ENCODE data around the gene FRYL. TPM values are rescaled to one million over a fixed set of nuclear protein-coding genes. Genes with fewer than 3 reads are reported as not detected.

Gene FRYL
- polyA plus RNA-seq, 1 donor from 2014 or later = 64.0 TPM

- Histone ChIP-seq H3K9me3 (ENCODE audit: low read length) (no peaks in the 10 kb centered on the region), H3K36me3 (ENCODE audit: insufficient read depth, low read length) (peaks cover 1% of the 10 kb centered on the region), H2AFZ (ENCODE audit: low read depth, low read length) (no peak overlapping the region), H3K27me3 (ENCODE audit: insufficient read depth, low read depth, low read length) (no peaks in the 10 kb centered on the region), H3K27ac (ENCODE audit: low read length) (no peak overlapping the region), H3K79me2 (replicated peaks; ENCODE audit: insufficient read depth, low read length) (peaks cover 5% of the 10 kb centered on the region), H3K4me2 (ENCODE audit: low read length) (no peak overlapping the region), H3F3A (ENCODE audit: insufficient read depth, low read length, poor library complexity, severe bottlenecking) (no peaks in the 10 kb centered on the region), H3K4me3 (ENCODE audit: low read length) (no peak overlapping the region), H3K9me2 (ENCODE audit: insufficient read depth, low read length) (no peaks in the 10 kb centered on the region), H3K9ac (ENCODE audit: low read length) (no peak overlapping the region), H4K20me1 (ENCODE audit: insufficient read depth) (no peaks in the 10 kb centered on the region)
- no peak for TF ChIP-seq EP300 (conservative IDR thresholded peaks at IDR 0.05; ENCODE audit: poor library complexity, severe bottlenecking)
- no peak for TF ChIP-seq CTCF (IDR thresholded peaks at IDR 0.05; ENCODE audit: poor library complexity, severe bottlenecking)
- no peak for TF ChIP-seq MXI1 (conservative IDR thresholded peaks at IDR 0.05; ENCODE audit: poor library complexity, severe bottlenecking)
- no peak for TF ChIP-seq POLR2AphosphoS5 (IDR thresholded peaks at IDR 0.05)
- TF ChIP-seq TAF1 (IDR thresholded peaks at IDR 0.05; ENCODE audit: low read depth) = no peak
- no peak for TF ChIP-seq SMC3 (conservative IDR thresholded peaks at IDR 0.05; ENCODE audit: poor library complexity)
- TF ChIP-seq EZH2 (IDR thresholded peaks at IDR 0.05; ENCODE audit: borderline replicate concordance, insufficient read depth, low read length, poor library complexity, severe bottlenecking) = no peak
- TF ChIP-seq REST (IDR thresholded peaks at IDR 0.05; ENCODE audit: borderline replicate concordance) = no peak
Measured at GRCh38 chr4:48645225-48645794, 134.8 kb downstream of the FRYL start.

- Histone ChIP-seq H3K9me3 (ENCODE audit: low read length) (no peaks in the 10 kb centered on the region), H3K9ac (ENCODE audit: low read length) (no peak overlapping the region), H3K79me2 (replicated peaks; ENCODE audit: insufficient read depth, low read length) (peaks cover 10% of the 10 kb centered on the region), H3K27ac (ENCODE audit: low read length) (no peak overlapping the region), H3K36me3 (ENCODE audit: insufficient read depth, low read length) (no peaks in the 10 kb centered on the region), H4K20me1 (ENCODE audit: insufficient read depth) (no peaks in the 10 kb centered on the region), H3K9me2 (ENCODE audit: insufficient read depth, low read length) (no peaks in the 10 kb centered on the region), H3K27me3 (ENCODE audit: insufficient read depth, low read depth, low read length) (no peaks in the 10 kb centered on the region), H3K4me3 (ENCODE audit: low read length) (no peak overlapping the region), H3K4me2 (ENCODE audit: low read length) (no peak overlapping the region), H2AFZ (ENCODE audit: low read depth, low read length) (no peak overlapping the region), H3F3A (ENCODE audit: insufficient read depth, low read length, poor library complexity, severe bottlenecking) (no peaks in the 10 kb centered on the region)
- TF ChIP-seq MXI1 (conservative IDR thresholded peaks at IDR 0.05; ENCODE audit: poor library complexity, severe bottlenecking) (no peak), EP300 (conservative IDR thresholded peaks at IDR 0.05; ENCODE audit: poor library complexity, severe bottlenecking) (no peak), EZH2 (IDR thresholded peaks at IDR 0.05; ENCODE audit: borderline replicate concordance, insufficient read depth, low read length, poor library complexity, severe bottlenecking) (no peak), TAF1 (IDR thresholded peaks at IDR 0.05; ENCODE audit: low read depth) (no peak)
Measured at GRCh38 chr4:48642421-48643374, 137.4 kb downstream of the FRYL start.
